Measurements from ENCODE around the gene RIN1. TPM values are rescaled to one million over a fixed set of nuclear protein-coding genes. Genes with fewer than 3 reads are reported as not detected.
A peak's percentile ranks its signal among the peaks of the same experiment; 100 is the strongest.

Gene RIN1
- polyA plus RNA-seq, 1 of the 3 experiments (the other 2 are of a cell fraction) = 16.9 TPM

DNA sequence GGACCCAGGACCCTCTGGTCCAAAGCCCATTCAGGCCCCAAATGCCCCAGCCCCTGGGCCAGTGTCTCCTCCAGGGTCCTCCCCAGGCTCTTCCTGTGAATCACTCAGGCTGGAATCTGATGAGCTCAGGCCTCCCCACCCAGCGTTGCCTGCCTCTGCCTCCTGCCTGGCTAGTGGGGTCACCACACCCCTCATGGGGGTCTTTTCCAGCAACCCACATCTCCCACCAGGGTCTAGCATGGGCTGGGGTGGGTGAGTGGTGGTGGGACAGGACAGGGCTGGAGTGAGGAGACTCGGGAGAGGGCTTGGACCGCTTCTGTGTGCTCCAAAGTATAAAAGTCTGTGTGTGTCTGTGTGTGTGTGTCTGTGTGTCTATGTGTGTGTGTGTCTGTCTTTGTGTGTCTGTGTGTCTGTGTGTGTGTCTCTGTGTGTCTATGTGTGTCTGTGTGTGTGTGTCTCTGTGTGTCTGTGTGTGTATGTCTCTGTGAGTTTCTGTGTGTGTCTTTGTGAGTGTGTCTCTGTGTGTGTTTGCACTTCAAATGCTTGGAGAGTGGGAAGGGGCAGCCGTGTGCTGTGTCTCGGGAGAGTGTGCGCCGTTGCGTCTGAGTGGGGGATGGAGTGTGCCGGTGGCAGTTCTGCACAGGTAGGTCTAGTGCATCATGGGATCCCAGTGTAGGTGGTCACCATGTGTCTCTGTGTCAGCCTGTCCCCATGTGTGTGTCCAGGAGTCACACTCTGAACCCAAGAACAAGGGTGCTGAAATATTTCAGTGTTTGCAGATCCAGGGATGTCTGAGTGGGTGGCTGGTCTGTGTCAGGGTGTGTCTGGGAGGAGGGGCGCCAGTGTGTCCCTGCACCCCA, 8.8 kb downstream of the RIN1 start:
- H3K79me2 ChIP-seq (ENCODE audit: insufficient read depth) = no peaks in the 10 kb centered on the region
- H3K36me3 ChIP-seq (replicated peaks in 1 of 2; ENCODE audit: control insufficient read depth in 1 of 2, insufficient read depth in 2 of 2, low read length in 1 of 2) = peaks cover 0 to 6% of the 10 kb centered on the region in 2 experiments
- POLR2A ChIA-PET = interaction anchor here (1.3 to 1.8 kb wide), 2 partner anchors 10 to 15 kb away, joined by 10 to 17 read pairs; partner anchors contain the start of gene CD248
- H3K27ac ChIP-seq (ENCODE audit: low read depth in 2 of 2, low read length in 1 of 2) = peak overlapping the region; percentile 73 to 80
- CTCF ChIA-PET = interaction anchor here (0.7 to 1.8 kb wide), 9 partner anchors 9 to 61 kb away, joined by 3 to 46 read pairs (median 4); partner anchors contain the start of genes CD248 and RIN1
- peaks cover 9% of the 10 kb centered on the region for H3F3A ChIP-seq (replicated peaks; ENCODE audit: insufficient read depth)
- peak overlapping the region; percentile 66 for H3K4me2 ChIP-seq
- peaks cover 28 to 36% of the 10 kb centered on the region in 2 experiments; a peak in 3 of 4 replicates for H3K4me1 ChIP-seq (ENCODE audit: control insufficient read depth in 1 of 2, insufficient read depth in 2 of 2, low read depth in 1 of 2, low read length in 1 of 2)
- peak; percentile 33 for DNase-seq
- H3K9ac ChIP-seq = peak overlapping the region; percentile 62
- 73% methylated on average over 9 of the region's 10 CpGs for WGBS (ENCODE audit: low lambda C conversion rate)
- H4K20me1 ChIP-seq (ENCODE audit: insufficient read depth) = no peaks in the 10 kb centered on the region
- H2AFZ ChIP-seq (ENCODE audit: low read depth) = no peak overlapping the region
- H3K4me3 ChIP-seq (ENCODE audit: low read depth in 2 of 2, low read length in 1 of 2) = no peak overlapping the region
- H3K27me3 ChIP-seq (ENCODE audit: insufficient read depth) = no peaks in the 10 kb centered on the region
- no peaks in the 10 kb centered on the region for H3K9me2 ChIP-seq
- no peaks in the 10 kb centered on the region for H3K9me3 ChIP-seq
- TF ChIP-seq POLR2AphosphoS5 (IDR thresholded peaks at IDR 0.05; ENCODE audit: low read depth, low read length) (no peak), GABPA (IDR thresholded peaks at IDR 0.05; ENCODE audit: low read depth) (no peak), SIN3A (IDR thresholded peaks at IDR 0.05; ENCODE audit: borderline replicate concordance, low read depth, low read length) (no peak), MEF2A (IDR thresholded peaks at IDR 0.05; ENCODE audit: borderline replicate concordance, low read depth) (no peak), JUND (IDR thresholded peaks at IDR 0.05) (no peak; the same call in 1 of the 2 replicates), EP300 (IDR thresholded peaks at IDR 0.05; ENCODE audit: borderline replicate concordance in 1 of 2, low read depth in 1 of 2, low read length in 1 of 2) (peak in 1 of 2 experiments; percentile 26; a peak in 1 of 4 replicates), FOXJ3 (CRISPR knock-in tag; IDR thresholded peaks at IDR 0.05) (no peak), RFX5 (IDR thresholded peaks at IDR 0.05; ENCODE audit: low read length) (no peak), FOSL2 (IDR thresholded peaks at IDR 0.05; ENCODE audit: borderline replicate concordance, low read depth) (peak; percentile 57; the same call in 1 of the 2 replicates), FOXM1 (IDR thresholded peaks at IDR 0.05; ENCODE audit: low read depth) (no peak), TEAD4 (IDR thresholded peaks at IDR 0.05; ENCODE audit: borderline replicate concordance, insufficient read depth) (0 out of 2 replicates have a peak, but pooled peaks have one; percentile 46), NRF1 (IDR thresholded peaks at IDR 0.05; ENCODE audit: low read depth, low read length) (no peak), EZH2phosphoT487 (IDR thresholded peaks at IDR 0.05; ENCODE audit: borderline replicate concordance, low read depth) (no peak), RAD21 (IDR thresholded peaks at IDR 0.05; ENCODE audit: low read length) (no peak), TCF12 (IDR thresholded peaks at IDR 0.05) (peak; percentile 25; the same call in 1 of the 2 replicates), YY1 (IDR thresholded peaks at IDR 0.05; ENCODE audit: low read depth) (no peak), SMC3 (IDR thresholded peaks at IDR 0.05; ENCODE audit: low read depth, low read length) (no peak), CHD2 (IDR thresholded peaks at IDR 0.05; ENCODE audit: low read length, partially characterized antibody) (no peak)
- TF ChIP-seq, protein P1, sequence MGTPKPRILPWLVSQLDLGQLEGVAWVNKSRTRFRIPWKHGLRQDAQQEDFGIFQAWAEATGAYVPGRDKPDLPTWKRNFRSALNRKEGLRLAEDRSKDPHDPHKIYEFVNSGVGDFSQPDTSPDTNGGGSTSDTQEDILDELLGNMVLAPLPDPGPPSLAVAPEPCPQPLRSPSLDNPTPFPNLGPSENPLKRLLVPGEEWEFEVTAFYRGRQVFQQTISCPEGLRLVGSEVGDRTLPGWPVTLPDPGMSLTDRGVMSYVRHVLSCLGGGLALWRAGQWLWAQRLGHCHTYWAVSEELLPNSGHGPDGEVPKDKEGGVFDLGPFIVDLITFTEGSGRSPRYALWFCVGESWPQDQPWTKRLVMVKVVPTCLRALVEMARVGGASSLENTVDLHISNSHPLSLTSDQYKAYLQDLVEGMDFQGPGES (IDR thresholded peaks at IDR 0.05; ENCODE audit: low read depth, low read length) = no peak
- TF ChIP-seq, protein P2, sequence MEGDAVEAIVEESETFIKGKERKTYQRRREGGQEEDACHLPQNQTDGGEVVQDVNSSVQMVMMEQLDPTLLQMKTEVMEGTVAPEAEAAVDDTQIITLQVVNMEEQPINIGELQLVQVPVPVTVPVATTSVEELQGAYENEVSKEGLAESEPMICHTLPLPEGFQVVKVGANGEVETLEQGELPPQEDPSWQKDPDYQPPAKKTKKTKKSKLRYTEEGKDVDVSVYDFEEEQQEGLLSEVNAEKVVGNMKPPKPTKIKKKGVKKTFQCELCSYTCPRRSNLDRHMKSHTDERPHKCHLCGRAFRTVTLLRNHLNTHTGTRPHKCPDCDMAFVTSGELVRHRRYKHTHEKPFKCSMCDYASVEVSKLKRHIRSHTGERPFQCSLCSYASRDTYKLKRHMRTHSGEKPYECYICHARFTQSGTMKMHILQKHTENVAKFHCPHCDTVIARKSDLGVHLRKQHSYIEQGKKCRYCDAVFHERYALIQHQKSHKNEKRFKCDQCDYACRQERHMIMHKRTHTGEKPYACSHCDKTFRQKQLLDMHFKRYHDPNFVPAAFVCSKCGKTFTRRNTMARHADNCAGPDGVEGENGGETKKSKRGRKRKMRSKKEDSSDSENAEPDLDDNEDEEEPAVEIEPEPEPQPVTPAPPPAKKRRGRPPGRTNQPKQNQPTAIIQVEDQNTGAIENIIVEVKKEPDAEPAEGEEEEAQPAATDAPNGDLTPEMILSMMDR (IDR thresholded peaks at IDR 0.05) = 0 out of 2 replicates have a peak, but pooled peaks have one; percentile 6
- TF ChIP-seq, protein P3, sequence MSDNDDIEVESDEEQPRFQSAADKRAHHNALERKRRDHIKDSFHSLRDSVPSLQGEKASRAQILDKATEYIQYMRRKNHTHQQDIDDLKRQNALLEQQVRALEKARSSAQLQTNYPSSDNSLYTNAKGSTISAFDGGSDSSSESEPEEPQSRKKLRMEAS (IDR thresholded peaks at IDR 0.05; ENCODE audit: low read depth) = no peak
- TF ChIP-seq, protein P4, sequence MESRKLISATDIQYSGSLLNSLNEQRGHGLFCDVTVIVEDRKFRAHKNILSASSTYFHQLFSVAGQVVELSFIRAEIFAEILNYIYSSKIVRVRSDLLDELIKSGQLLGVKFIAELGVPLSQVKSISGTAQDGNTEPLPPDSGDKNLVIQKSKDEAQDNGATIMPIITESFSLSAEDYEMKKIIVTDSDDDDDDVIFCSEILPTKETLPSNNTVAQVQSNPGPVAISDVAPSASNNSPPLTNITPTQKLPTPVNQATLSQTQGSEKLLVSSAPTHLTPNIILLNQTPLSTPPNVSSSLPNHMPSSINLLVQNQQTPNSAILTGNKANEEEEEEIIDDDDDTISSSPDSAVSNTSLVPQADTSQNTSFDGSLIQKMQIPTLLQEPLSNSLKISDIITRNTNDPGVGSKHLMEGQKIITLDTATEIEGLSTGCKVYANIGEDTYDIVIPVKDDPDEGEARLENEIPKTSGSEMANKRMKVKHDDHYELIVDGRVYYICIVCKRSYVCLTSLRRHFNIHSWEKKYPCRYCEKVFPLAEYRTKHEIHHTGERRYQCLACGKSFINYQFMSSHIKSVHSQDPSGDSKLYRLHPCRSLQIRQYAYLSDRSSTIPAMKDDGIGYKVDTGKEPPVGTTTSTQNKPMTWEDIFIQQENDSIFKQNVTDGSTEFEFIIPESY (IDR thresholded peaks at IDR 0.05; ENCODE audit: borderline replicate concordance, low read depth) = no peak
- TF ChIP-seq, protein P5, sequence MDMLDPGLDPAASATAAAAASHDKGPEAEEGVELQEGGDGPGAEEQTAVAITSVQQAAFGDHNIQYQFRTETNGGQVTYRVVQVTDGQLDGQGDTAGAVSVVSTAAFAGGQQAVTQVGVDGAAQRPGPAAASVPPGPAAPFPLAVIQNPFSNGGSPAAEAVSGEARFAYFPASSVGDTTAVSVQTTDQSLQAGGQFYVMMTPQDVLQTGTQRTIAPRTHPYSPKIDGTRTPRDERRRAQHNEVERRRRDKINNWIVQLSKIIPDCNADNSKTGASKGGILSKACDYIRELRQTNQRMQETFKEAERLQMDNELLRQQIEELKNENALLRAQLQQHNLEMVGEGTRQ (IDR thresholded peaks at IDR 0.05; ENCODE audit: borderline replicate concordance, low read depth, low read length) = no peak

All from SK-N-SH (cell line).